ENCODE results near the gene HLA-DOB.

The HLA-DOB gene

DNA sequence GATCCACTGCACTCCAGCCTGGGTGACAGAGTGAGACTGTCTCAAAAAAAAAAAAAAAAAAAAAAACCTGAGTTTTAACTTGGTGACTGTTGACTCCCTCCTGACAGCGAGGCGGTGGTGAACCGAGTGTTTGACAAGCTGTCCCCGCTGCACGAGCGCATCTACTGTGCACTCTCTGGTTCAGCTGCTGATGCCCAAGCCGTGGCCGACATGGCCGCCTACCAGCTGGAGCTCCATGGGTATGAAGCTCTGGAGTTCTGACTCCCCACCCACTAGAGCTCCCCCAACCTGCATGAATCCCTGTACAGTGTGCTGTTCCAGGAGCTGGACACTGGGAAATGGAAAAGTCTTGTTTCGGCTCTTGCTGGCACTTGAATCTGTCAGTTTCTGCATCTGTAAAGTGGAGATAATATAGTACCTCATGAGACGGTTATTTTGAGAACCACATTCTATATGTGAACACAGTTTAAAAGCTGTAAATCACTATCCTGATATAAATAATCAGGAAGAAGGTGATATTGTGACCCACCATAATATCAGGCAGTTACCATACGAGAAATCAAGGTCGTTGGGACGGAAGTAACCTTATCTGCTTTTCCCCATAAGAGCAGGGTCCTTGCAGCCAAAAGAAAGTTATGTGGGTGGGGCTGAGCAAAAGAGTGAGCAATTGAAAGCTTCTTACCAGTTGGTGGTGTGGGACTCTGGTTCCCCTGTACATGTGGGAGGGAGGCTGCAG, 40.5 kb upstream of the HLA-DOB start:
- TF ChIP-seq YY1 (IDR thresholded peaks at IDR 0.05; ENCODE audit: low read depth) (no peak), TCF12 (IDR thresholded peaks at IDR 0.05; ENCODE audit: low read depth) (no peak), NFIC (IDR thresholded peaks at IDR 0.05) (no peak), ZBTB7A (IDR thresholded peaks at IDR 0.05; ENCODE audit: low read depth) (no peak), EGR1 (IDR thresholded peaks at IDR 0.05) (no peak), TAF1 (IDR thresholded peaks at IDR 0.05; ENCODE audit: low read depth) (no peak), TEAD4 (IDR thresholded peaks at IDR 0.05) (no peak), CEBPB (IDR thresholded peaks at IDR 0.05) (no peak), EP300 (IDR thresholded peaks at IDR 0.05; ENCODE audit: borderline replicate concordance) (no peak), RAD21 (IDR thresholded peaks at IDR 0.05; ENCODE audit: low read depth) (no peak), FOXM1 (IDR thresholded peaks at IDR 0.05; ENCODE audit: borderline replicate concordance, low read depth) (no peak), CREB1 (IDR thresholded peaks at IDR 0.05; ENCODE audit: low read depth) (no peak)
- TF ChIP-seq, protein P1, sequence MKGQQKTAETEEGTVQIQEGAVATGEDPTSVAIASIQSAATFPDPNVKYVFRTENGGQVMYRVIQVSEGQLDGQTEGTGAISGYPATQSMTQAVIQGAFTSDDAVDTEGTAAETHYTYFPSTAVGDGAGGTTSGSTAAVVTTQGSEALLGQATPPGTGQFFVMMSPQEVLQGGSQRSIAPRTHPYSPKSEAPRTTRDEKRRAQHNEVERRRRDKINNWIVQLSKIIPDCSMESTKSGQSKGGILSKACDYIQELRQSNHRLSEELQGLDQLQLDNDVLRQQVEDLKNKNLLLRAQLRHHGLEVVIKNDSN (IDR thresholded peaks at IDR 0.05), result no peak
- TF ChIP-seq, protein P2, sequence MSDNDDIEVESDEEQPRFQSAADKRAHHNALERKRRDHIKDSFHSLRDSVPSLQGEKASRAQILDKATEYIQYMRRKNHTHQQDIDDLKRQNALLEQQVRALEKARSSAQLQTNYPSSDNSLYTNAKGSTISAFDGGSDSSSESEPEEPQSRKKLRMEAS (IDR thresholded peaks at IDR 0.05), result no peak
- TF ChIP-seq, protein P3, sequence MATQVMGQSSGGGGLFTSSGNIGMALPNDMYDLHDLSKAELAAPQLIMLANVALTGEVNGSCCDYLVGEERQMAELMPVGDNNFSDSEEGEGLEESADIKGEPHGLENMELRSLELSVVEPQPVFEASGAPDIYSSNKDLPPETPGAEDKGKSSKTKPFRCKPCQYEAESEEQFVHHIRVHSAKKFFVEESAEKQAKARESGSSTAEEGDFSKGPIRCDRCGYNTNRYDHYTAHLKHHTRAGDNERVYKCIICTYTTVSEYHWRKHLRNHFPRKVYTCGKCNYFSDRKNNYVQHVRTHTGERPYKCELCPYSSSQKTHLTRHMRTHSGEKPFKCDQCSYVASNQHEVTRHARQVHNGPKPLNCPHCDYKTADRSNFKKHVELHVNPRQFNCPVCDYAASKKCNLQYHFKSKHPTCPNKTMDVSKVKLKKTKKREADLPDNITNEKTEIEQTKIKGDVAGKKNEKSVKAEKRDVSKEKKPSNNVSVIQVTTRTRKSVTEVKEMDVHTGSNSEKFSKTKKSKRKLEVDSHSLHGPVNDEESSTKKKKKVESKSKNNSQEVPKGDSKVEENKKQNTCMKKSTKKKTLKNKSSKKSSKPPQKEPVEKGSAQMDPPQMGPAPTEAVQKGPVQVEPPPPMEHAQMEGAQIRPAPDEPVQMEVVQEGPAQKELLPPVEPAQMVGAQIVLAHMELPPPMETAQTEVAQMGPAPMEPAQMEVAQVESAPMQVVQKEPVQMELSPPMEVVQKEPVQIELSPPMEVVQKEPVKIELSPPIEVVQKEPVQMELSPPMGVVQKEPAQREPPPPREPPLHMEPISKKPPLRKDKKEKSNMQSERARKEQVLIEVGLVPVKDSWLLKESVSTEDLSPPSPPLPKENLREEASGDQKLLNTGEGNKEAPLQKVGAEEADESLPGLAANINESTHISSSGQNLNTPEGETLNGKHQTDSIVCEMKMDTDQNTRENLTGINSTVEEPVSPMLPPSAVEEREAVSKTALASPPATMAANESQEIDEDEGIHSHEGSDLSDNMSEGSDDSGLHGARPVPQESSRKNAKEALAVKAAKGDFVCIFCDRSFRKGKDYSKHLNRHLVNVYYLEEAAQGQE (IDR thresholded peaks at IDR 0.05; ENCODE audit: low read depth), result no peak

DNA sequence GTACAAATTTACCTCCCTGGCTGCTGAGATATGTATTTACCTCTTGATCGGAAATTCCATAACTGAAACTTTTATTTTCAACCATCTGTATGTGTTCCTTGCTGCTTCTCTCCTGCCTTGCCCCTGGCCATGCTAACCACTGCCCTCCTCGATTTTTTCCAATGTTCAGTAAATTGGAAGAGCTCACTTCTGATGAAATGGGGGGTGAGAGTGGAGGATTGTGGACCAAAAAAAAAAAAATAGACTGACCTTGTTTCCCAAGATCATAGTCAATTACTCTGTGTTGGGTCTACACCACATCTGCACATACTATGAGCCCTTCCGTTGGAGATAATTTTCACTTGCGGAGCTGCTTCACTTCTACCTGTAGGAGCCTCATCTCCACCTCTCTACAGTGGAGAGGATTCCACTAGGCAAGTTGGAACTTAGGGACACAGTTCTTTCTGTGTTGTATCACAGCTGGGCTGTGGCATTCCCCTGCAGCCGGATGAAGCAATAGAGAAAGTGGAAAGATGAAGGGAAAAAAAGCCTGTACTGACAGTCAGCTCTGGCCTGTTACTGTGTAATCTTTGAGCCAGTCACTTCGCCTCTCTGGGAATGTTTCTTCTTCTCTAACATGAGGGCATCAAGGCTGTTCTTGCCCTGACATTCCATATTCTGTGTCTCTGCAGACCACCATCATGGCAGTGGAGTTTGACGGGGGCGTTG, 38.8 kb upstream of the HLA-DOB start:
- TF ChIP-seq EGR1 (IDR thresholded peaks at IDR 0.05) (no peak), CEBPB (IDR thresholded peaks at IDR 0.05) (no peak), CREB1 (IDR thresholded peaks at IDR 0.05; ENCODE audit: low read depth) (no peak)

DNA sequence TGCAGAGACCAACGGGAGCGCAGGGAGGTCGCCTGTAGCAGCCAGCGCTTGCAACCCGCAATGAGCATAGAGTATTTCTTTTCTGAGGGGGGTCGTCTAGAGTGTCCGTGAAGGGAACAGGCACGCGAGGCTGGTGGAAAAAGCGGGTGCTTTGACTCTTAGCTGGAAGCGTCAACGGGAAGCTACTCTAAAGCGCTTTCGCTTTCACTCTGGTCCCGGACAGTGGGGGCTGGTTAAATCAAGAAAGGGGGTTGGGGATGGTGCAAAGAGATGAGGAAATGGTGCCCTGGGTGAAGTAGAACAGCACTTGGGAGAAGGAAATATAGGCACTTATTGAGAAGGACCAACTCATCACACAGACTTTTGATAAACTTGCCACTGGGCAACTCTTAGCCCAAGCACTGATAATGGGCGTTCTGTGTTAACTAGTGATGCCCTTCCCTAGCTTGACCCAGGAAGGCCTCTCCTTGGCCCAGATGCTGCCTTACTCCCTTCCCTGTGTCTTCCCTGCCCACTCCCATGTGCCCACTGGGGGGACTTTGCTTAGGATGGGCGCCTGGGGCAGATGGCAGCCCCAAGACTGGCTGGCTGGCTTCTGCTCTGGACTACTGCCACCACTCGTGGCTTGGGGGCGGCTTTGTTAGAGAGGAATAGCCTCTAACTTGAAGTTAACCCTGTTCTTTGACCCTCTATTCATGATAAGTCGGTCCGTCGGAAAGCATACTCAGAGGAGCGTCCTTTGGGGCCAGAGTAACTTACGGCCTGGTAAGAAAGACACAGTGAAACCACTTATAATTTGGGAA, 37.8 kb upstream of the HLA-DOB start:
- TF ChIP-seq EGR1 (IDR thresholded peaks at IDR 0.05) (no peak), TEAD4 (IDR thresholded peaks at IDR 0.05) (no peak), TAF1 (IDR thresholded peaks at IDR 0.05; ENCODE audit: low read depth) (no peak)
- TF ChIP-seq, protein P3 (IDR thresholded peaks at IDR 0.05; ENCODE audit: low read depth), result no peak

DNA sequence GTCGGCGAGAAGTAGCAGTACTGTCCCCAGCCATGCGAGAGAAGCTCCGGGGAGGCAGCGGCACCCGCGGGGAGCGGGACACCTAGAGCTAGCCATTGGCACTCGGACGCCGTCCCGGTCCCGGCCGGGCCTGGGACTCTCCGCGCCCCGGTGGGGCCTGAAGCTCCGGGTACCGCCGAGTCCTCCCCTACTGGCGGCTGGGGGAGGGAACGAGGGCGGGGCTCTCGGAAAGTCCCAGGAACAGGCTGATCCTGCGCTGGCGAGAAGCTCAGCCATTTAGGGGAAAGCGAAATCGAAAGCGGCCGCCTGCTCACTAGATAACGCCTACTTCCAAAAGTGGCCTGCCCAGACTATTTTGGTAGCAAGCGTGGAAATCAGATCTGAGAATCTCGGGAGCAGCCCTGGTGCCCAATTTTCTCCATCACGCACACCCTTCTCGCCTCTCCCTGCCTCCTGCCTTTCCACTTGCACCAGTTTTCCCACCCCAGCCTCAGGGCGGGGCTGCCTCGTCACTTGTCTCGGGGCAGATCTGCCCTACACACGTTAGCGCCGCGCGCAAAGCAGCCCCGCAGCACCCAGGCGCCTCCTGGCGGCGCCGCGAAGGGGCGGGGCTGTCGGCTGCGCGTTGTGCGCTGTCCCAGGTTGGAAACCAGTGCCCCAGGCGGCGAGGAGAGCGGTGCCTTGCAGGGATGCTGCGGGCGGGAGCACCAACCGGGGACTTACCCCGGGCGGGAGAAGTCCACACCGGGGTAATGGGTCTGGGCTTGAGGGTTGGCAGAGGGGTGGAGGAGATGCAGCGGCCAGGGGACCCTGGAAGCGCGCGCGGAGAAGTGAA, 37.0 kb upstream of the HLA-DOB start, which contains the start of the genes PSMB9 and TAP1:
Gene PSMB9, plus strand, starts transcription at position 652 of the 835 bp plus-strand sequence. Its CDS starts 38 bp downstream, at position 690.
Gene TAP1, minus strand, starts transcription at position 164 of the 835 bp plus-strand sequence. Its CDS starts 68 bp downstream, at position 96.
- TF ChIP-seq CREB1 (IDR thresholded peaks at IDR 0.05; ENCODE audit: low read depth), result peak; percentile 83
- TF ChIP-seq EGR1 (IDR thresholded peaks at IDR 0.05), result no peak
- TF ChIP-seq FOXM1 (IDR thresholded peaks at IDR 0.05; ENCODE audit: borderline replicate concordance, low read depth), result no peak
- TF ChIP-seq RAD21 (IDR thresholded peaks at IDR 0.05; ENCODE audit: low read depth), result peak; percentile 49; the same call in 1 of the 2 replicates
- TF ChIP-seq TAF1 (IDR thresholded peaks at IDR 0.05; ENCODE audit: low read depth), result no peak
- TF ChIP-seq, protein P3 (IDR thresholded peaks at IDR 0.05; ENCODE audit: low read depth), result peak; percentile 70
- TF ChIP-seq CEBPB (IDR thresholded peaks at IDR 0.05), result no peak
- TF ChIP-seq TEAD4 (IDR thresholded peaks at IDR 0.05), result no peak
- TF ChIP-seq, protein P2 (IDR thresholded peaks at IDR 0.05), result peak; percentile 55; the same call in 1 of the 2 replicates
- no peak; the same call in 1 of the 2 replicates for TF ChIP-seq TCF12 (IDR thresholded peaks at IDR 0.05; ENCODE audit: low read depth)
- TF ChIP-seq YY1 (IDR thresholded peaks at IDR 0.05; ENCODE audit: low read depth), result no peak
- TF ChIP-seq, protein P1 (IDR thresholded peaks at IDR 0.05), result no peak
- no peak for TF ChIP-seq EP300 (IDR thresholded peaks at IDR 0.05; ENCODE audit: borderline replicate concordance)
- no peak for TF ChIP-seq ZBTB7A (IDR thresholded peaks at IDR 0.05; ENCODE audit: low read depth)
- TF ChIP-seq NFIC (IDR thresholded peaks at IDR 0.05), result no peak
